T follicular helper cell (primary cell): Measurements from ENCODE around the gene PRR23E.

Experiments
- DNase-seq: peaks from one replicate; pipeline ENCODE4 v3.0.0-alpha.2; 2020; ENCODE audit warnings: low read depth

The PRR23E gene

DNA sequence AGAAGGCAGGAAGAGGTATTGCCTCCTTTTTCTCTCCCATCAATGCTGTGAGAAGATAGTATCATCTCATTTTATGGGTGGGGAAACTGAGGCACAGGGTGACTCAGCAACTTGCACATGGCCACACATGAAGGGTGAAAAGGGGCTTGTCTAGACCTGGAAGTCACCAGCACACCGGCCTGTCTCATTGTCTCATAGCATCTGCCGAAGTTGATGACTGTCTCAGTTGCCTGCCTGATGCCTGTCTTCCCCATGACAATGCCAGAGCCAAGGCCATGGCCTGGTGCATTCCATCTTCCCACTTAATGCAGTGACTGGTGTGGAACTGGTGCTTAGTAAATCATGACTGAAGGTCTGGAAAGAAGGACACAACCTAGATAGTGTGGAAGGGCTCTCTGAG, 27.9 kb upstream of the PRR23E start:
- DNase-seq = no peak

DNA sequence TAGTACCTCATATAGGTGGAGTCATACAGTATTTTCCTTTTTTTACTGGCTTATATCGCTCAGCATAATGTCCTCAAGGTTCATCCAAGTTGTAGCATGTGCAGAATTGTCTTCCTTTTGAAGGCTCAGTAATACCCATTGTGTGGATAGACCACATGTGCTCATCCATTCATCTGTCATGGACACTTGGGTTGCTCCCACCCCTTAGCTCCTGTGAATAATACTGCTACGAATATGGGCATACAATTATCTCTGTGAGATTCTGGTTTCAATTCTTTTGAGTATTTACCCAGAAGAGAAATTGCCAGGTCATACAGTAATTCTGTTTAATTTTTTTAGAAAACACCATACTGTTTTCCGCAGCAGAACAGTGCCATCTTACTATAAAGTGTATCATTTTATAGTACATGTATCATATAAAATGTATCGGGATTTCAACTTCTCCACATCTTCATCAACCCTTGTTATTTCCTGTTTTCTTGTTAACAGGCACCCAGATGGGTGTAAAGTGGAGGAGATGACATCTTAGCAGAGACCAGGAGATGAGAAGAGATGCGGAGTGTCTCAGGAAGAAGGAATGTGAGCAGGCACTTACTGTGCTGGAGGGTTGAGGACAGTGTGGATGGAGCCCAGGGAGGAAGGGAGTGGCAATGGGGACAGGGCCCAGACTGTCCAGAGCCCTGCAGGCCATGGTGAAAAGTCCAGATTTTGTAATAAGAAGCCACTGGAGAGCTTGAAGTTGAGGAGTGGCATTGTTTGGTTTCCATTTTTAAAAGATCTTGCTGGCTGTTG, 27.0 kb upstream of the PRR23E start:
- no peak for DNase-seq

DNA sequence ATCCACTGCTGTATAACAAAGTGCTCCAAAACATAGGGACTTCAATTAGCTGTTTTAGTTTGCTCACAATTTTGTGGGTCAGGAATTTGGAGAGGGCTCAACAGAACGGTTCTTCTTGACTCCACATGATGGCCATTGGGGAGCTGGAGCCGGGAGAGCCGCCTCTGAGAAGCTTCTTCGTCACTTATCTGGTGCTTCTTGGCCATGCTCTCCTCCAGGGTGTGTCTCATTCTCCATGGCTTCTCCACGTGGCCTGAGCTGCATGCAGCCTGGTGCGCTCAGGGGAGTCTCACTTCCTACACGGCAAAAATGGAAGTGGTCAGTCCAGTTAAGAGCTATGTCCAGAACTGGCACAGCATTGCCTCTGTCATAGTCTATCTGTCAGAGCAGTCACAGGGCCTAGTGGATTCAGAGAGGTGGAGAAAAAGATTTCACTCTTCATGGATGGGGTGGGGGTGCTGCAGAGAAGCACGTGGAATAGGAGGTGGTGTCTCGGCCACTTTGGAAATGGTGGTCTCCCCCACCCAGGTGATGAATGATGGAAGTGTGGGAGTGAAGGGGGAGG, 26.3 kb upstream of the PRR23E start:
- no peak for DNase-seq

DNA sequence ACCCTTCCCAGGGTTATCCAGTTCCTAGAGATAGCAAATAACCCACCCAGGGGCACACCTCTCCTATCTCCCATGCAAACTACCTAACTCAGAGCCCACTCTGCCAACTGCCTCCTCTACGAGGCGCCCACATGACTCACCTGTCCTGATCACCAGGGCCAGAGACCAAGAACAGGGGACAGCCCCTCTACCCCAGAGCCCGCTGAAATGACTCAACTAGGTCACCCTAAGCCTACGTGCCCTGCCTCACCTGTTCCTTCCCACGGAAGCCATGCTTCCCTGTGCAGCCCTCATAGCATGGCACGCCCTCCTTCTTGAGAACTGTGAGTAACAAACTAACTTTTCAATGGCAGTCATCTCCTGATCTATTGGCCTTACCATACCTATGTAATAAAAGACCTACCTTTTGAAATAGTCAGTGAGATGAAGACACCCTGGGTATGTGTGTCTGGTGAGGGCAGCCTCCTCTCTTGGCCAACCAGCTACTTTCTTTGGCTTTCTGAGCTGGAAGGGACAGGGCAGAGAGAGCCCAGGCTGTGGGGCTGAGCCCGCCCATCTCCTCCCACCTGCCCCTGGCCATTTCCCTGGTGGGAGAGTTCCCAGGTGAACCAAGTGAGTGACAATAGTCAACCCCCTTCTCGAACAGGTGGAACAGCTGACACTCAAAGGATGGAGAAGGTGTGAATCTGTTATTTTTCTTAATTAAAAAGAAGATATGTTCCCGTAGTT, 25.5 kb upstream of the PRR23E start:
- DNase-seq = no peak

DNA sequence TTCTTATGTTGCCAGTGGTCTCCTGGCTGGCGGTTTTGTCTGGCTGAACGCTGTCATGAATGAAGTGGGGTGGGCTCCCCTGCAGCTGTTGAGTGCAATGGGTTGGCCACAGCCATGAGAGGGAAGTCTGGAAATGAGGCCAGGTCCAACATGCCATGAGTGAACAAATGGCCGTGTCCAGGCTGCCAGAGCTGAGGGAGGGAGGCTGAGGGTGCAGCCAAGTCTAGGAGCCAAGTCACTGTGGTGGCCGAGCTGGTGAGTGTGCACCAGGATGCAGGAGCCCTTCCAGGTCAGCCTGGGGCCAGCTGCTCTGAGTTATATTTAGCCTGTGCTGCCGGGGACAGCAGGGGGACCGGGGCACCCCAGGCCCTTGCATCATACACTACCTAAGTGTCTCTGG, 24.7 kb upstream of the PRR23E start:
- no peak for DNase-seq

DNA sequence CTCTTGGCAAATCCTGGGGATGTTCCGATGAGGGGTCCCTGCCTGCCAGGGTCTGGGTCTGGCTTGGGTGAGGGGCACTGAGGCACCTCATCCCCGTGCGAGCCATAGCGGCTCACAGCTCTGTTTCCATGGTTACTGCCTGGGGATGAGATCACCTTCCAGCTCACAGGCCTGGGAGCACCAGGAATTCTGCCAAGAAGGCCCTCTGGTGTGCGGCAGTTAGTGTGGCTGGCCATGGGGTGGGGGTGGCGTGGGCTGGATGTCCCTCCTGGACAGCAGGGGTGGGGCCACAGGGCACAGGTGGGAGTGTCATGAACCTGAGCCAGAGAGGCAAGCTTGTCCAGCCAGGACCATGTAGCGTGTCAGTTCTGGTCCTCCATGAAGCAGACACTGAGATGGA, 22.1 kb upstream of the PRR23E start:
- DNase-seq = no peak

DNA sequence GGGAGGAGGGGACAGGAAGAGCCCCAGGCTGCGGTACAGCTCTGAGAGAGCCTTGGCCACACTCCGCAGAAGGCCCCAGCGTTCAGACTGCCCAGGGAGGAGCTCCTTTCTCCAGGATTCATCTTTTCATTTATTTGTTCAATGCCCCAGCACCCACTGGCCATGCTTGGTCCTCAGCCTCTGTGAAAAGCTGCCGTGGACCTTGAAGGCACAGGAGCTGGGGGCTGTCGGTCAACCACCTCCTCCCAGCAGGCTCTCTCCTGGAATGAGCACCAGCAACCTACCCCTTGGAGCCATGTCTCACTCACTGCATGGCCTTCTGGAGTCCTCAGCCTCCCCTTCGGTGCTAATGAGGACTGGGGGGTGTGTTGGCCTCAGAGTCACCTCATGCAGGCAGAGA, 21.6 kb upstream of the PRR23E start:
- DNase-seq = no peak

DNA sequence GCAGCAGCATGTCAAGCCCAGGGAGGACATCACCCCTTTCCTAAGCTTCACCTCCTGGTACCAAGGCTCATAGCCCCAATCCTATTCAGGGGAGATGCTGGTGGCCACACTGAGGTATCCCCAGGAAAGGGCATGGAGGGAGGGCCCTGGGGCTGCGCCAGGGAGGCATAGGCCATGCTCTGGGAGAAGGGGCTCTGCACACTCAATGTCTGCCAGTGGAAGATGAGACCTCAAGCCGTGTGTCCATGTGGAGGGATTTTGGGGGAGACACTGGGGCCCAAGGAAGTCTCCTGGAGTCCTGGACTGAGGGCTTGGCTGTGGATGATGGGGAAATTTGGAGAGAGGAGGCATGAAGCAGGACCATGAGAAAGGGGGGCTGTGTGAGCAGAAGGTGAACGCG, 21.2 kb upstream of the PRR23E start:
- no peak for DNase-seq

DNA sequence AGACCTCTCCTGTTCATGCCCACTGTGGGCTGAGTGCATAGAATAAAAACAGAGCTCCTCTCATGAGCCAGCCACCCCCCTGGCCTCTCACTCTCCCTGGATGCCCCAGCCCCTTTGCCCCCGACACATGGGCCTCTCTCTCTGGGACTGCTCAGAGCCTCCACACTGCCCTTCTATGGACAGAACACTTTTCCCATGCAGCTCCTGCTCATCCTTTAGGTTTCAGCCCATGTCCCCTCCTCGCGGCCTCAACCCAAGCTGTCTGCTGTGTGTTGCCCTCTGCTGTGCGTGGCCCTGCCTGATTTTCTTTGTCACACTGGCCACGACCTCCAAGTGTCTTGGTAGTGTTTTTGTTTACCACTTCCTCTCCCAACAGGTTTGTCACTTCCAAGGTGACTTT, 20.7 kb upstream of the PRR23E start:
- DNase-seq = no peak

DNA sequence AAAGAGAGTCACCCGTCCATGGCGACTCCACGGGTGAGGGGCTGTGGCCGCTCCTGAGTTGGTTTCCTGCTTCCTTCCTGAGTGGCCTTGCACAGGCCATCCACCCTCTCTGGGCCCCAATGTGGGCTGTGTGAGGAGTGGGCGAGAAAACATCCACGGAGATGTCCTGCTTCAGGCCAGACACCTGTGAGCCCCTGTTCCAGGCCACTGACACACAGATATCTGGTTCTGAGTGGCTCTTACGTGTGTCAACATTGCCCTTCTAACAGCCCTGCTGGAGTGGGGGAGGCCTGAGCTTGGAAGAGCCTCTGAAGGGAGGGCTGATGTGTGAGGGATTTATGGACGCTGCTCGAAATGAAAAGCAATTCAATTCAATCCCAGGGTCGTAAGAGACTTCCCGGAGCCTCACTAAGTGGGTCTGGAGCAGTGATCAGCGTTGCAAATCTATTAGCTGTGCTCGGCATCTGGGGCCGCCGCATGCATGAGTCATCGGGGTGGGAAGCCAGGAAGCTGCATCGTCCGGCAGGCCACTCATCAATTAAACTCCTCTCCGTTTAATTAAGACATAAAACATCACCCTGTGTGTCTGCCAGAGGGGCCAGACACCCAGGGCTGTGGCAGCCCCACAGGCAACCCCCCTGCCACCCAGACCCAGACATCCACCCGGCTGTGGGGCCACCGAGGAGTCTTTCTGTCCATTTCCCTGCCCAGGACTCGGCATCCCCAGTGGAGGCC, 20.0 kb upstream of the PRR23E start:
- no peak for DNase-seq

DNA sequence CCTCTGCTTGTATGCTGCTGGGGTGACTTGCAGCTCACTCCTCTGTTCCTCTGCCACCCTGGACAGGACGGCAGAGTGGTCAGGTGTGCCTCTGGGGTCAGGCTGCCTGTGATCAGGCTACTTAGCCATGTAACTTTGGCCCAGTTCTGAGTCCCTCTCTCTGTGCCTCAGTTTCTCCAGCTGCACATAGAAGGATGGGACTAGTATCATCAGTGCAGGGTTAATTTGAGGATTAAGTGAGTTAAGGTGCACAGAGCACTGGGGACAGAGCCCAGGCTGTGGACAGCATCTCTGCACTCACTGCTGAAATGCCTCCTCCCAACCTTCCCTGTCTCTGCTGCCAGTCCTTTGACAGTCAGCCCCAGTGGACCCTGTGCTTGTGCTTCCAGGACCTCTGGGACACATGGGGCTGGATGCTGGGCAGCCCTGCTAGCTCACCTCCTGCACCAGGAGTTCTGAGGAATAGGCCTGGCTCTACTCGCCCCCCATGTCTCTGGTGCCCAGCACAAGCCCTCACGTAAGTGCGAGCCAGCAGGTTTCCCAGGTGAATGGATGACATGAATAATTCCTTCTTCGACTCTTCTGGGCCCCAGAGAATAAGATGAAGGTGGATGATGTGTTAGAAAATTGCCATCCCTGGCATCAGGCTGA, 19.3 kb upstream of the PRR23E start:
- no peak for DNase-seq

DNA sequence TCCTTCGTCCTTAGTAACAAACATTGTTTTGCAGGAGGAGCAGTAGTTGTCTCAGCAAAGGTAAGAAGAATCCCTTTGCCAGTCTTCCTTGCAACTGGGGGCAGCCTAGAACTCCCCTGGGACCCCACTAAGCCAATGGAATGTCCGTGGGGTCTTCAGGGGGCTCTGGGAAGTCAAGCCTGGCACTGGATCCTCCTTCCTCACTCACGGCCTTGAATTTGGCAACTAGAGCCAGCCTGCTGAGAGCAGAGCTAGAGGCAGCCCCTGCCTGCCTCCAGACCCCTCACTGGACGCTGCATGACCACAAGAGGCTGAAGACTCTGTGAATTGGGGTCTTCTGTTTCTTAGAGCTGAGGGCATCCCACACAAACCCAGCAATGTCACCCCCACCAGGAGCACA, 18.6 kb upstream of the PRR23E start:
- DNase-seq = no peak

DNA sequence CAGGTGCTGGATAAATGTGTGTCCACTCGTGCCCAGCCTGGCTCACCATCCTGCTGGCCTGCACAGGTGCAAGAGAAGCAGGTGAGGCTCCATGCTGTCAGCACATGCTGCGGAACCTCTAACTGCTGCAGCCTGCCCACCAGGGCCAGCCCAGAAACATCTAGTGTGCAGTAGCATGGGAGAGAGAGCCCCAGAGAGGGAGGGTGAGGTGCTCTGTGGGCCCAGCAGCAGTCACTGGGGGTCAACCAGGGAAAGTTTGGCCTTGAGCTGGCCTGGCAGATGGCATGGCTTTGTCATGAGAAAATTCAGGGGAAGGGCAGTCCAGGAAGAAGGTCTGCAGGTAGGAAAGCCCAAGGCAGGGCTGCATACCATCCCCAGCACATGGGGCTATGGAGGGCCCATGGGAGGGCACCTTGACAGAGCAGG, 18.2 kb upstream of the PRR23E start:
- DNase-seq = no peak

DNA sequence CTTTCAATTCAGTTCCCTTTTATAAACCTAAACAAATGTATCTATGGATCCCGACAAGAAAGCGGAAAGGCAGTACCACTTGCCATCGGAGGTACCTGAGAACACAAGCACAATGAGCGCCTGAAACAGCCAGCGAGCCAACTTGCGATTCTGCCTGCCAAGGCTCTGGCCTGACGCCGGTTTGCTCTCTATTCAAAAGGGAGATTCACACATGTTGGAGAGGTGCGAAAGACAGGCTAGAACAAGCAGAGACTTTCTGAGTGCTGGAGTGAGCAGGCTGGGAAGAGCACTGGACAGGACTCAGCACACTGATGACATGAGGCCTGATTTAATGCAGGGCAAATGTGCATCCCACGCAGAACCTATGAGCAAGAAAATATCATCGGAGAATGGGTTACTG, 17.7 kb upstream of the PRR23E start:
- no peak for DNase-seq

DNA sequence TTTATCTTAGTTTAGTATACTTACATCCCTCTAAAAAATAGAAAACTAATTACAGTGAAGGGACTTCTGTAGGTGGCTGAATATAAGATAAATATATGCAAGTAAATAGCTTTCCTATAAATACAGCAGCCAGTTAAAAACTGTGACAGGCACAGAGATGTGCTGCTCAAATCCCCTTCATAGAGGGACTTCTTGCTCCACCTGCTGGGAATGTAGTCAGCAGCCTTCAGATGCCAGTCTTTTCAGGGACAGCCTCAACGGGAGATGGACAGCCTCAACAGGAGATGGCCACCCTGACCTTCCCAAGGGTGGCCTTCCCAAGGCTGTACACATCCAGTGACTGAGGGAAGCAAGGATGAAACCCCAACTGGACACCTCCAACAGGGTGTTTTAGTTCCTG, 15.7 kb upstream of the PRR23E start:
- DNase-seq = no peak

DNA sequence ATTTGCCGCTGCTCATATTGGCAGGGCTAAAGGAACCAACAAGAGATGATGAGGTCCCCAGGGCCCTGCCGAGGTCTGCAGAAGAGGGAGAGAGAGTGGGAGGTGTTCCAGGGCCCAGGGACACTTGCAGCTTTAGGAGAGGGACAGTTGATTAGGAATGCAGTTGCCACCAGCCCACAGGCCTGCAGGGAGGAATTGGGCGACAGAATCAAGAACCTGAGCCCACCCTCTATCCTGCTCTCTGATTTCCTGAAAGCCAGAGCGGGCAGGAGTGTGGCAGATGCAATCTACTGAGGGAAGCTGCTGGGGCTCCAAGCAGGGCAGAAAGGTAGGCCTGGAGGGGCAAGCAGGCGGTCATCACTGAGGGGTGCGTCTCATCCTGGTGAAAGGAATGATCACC, 12.1 kb upstream of the PRR23E start:
- no peak for DNase-seq

DNA sequence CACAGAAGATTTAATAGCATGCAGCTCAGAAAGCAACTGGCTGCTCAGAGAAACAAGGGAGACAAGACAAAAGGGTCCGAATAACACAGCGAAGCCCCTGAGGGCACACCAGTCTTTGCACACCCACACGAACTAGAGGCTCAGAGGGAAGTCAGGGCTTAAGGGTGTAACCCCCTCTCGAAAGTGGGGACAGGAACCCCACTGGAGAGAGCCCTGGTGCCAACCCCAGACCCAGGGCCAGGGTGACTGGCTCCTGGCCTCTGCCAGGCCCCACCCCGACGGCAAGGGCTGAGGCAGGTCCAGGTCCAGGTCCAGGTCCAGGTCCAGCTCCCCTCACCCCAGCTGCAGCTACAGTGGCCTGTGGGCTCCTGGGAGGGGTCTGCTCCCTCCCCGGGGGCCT, 10.5 kb upstream of the PRR23E start:
- DNase-seq = no peak

DNA sequence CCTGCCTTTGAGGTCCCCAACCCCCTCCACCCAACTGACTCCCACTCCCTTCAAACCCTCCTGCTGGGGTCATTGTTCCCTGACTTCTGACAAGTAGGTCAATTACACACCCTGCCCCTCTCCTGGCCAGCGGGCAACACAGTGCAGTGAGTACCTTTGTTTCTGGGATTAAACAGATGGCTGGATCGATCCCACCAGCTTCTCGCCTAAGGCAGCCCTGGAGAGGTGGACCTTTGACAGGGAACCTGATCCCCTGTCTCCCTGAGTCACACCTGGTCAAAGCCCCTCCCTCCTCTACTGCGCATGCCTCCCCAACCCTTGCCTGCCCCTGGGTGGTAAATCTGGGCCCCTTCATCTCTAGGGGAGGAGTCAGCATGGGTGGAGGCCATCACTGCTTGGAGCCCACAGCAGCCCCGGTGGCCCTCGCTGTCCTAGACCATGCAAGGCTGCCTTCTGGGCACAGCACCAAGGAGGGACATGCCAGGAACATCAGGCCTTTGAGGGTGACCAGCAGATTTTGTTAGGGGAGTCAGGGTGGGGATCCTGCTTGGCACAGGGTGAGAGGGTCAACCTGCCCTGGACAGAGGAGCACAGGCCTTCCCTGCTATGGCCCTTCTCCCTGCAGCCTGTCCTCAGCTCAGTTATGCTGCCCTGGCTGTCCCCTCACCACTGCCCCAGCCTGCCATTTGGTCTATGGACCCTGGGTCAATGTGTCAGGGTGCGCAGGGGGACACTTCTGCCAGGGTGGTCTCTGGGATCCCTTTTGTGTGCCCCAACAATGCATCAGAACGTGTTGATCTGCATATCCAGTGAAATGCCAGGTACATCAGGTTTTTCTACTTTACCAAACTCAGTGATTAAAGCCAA, 9.8 kb upstream of the PRR23E start:
- no peak for DNase-seq

DNA sequence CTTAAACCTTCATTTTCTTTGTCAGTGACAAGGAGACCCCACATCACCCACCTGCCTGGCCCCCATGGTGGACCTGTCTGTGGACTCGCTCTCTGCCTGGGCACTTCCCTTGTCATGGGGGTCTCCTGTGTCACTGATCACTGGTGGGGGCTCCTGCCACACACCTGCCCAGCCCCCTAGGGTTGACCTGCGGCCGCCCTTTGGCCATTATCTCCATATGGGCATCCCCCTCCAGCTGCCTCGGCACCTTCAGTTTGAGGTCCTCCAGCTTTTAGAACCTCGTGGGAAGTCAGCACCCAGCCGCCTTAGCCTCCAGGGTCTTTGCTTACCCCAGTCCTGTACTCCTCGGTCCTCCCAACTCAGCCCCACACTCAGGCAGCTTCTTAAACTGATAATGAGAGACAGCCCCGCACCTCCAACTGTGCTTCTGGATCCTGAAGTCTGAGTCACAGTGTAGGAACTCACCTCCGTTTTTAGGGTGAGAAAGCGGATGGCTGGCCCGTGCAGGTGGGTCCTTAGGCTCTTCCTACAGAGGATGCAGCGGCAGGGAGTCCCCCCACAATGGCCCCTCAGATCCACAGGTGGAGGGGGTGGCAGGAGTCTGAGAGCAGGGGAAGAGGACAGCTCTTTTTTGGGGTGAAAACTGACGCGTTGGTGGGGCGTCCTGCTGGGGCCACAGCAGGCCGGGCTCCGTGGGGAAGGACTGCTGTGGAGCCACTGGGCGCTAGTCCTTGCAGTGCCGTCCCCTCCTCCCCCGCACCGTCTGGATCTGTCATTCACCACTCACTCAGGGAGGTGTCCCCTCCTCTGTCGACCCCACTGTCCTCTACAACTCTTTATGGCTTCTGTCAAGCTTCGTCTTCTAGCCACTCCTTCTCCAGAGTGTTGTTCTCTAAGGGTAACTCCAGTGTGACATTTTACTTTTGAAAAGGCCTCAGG, 8.7 kb upstream of the PRR23E start:
- DNase-seq = no peak

DNA sequence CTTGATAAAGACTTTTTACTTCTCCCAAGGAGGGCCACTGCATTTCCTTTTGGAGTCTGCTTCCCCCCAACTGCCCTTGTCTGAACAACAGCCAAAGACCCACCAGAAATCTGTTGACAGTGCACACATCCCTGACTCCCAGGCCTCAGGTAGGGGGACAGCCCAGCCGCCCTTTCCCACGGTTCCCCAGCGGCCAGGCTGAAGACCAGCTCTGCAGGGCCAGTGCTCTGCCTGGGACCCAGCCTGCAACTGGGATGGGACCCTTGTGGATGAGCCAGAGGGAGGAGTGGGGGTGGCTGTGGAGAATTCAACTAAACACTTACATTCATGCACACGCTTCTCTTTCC, 8.1 kb upstream of the PRR23E start:
- no peak for DNase-seq
